SK-N-SH (cell line): ENCODE results near the gene PFKP. TPM values are rescaled to one million over a fixed set of nuclear protein-coding genes. Genes with fewer than 3 reads are reported as not detected.

Experiments used
- CTCF ChIA-PET: fragments of 300-600, 350-600 bp; formaldehyde crosslinking; extraction: SDS; loops from one replicate; lab custom pipeline; 2021; lab: Yijun Ruan, JAX
- POLR2A ChIA-PET: fragments of 350-600 bp; sonication (Branson Sonifier 250); formaldehyde crosslinking; extraction: SDS; loops from one replicate; lab custom pipeline; 2020; ENCODE audit warnings: antibody characterized with exemption, inconsistent platforms; lab: Yijun Ruan, JAX
- DNase-seq: peaks from one replicate; pipeline ENCODE4 v3.0.0; 2012
- H2AFZ ChIP-seq: fragments of 200-600 bp; sonication (generic); 2 replicates; pipeline ENCODE4 v1.8.1; 2016; ENCODE audit warnings: antibody characterized with exemption, mild to moderate bottlenecking, low read depth
- H3F3A ChIP-seq: fragments of 200-600 bp; sonication (generic); replicated peaks from 2 replicates; pipeline ENCODE3; 2016; ENCODE audit warnings: antibody characterized with exemption, mild to moderate bottlenecking; ENCODE audit not compliant: insufficient read depth
- H3K27ac ChIP-seq, 2 experiments: fragments of 200-500 bp in 1 of 2; fragments of 200-600 bp in 1 of 2; sonication (Bioruptor generic) in 1 of 2; sonication (generic), shearing (Covaris generic) in 1 of 2; 2 replicates each; pipeline versions ENCODE4 v1.5.1 to v1.6.1; 2014 to 2016; ENCODE audit warnings: low read depth in 2 of 2, inconsistent platforms in 1 of 2, low read length in 1 of 2, mild to moderate bottlenecking in 1 of 2, mixed read lengths in 1 of 2
- H3K27me3 ChIP-seq: fragments of 200-600 bp; sonication (generic), shearing (Covaris generic); 2 replicates; pipeline ENCODE4 v1.6.1; 2016; ENCODE audit warnings: mixed run types; ENCODE audit not compliant: insufficient read depth
- H3K36me3 ChIP-seq, 2 experiments: fragments of 200-500 bp in 1 of 2; fragments of 200-600 bp in 1 of 2; sonication (Bioruptor generic) in 1 of 2; sonication (generic) in 1 of 2; replicated peaks in 1 of 2; 2 replicates each; pipeline versions ENCODE3 to v1.5.1; 2014 to 2016; ENCODE audit warnings: low read length in 1 of 2, mild to moderate bottlenecking in 1 of 2; ENCODE audit not compliant: insufficient read depth in 2 of 2, control insufficient read depth in 1 of 2
- H3K4me1 ChIP-seq, 2 experiments: fragments of 200-500 bp in 1 of 2; fragments of 200-600 bp in 1 of 2; sonication (Bioruptor generic) in 1 of 2; sonication (generic), shearing (Covaris generic) in 1 of 2; 2 replicates each; pipeline versions ENCODE4 v1.5.1 to v1.6.1; 2014 to 2016; ENCODE audit warnings: low read depth in 1 of 2, low read length in 1 of 2, mixed run types in 1 of 2; ENCODE audit not compliant: insufficient read depth in 2 of 2, control insufficient read depth in 1 of 2
- H3K4me2 ChIP-seq: fragments of 200-600 bp; sonication (generic), shearing (Covaris generic); 2 replicates; pipeline ENCODE4 v1.6.1; 2017; ENCODE audit warnings: mixed run types
- H3K4me3 ChIP-seq, 2 experiments: fragments of 200-500 bp in 1 of 2; fragments of 200-600 bp in 1 of 2; sonication (Bioruptor generic) in 1 of 2; sonication (generic), shearing (Covaris generic) in 1 of 2; 2 replicates each; pipeline versions ENCODE4 v1.5.1 to v1.8.1; 2014 to 2016; ENCODE audit warnings: low read depth in 2 of 2, inconsistent platforms in 1 of 2, low read length in 1 of 2, mild to moderate bottlenecking in 1 of 2, mixed read lengths in 1 of 2, moderate library complexity in 1 of 2
- H3K79me2 ChIP-seq: fragments of 200-600 bp; sonication (generic); 2 replicates; pipeline ENCODE4 v1.8.1; 2017; ENCODE audit warnings: mild to moderate bottlenecking; ENCODE audit not compliant: insufficient read depth
- H3K9ac ChIP-seq: fragments of 200-600 bp; sonication (generic); 2 replicates; pipeline ENCODE4 v1.6.1; 2017; ENCODE audit warnings: mixed run types
- H3K9me2 ChIP-seq: fragments of 200-600 bp; sonication (generic); 2 replicates; pipeline ENCODE4 v1.6.1; 2017; ENCODE audit warnings: mixed run types
- H3K9me3 ChIP-seq: fragments of 200-600 bp; sonication (generic); 2 replicates; pipeline ENCODE4 v1.6.1; 2017; ENCODE audit warnings: mixed run types, mild to moderate bottlenecking, moderate library complexity
- H4K20me1 ChIP-seq: fragments of 200-600 bp; sonication (generic); 2 replicates; pipeline ENCODE4 v1.6.1; 2017; ENCODE audit warnings: mild to moderate bottlenecking, mixed run types; ENCODE audit not compliant: insufficient read depth
- CHD2 ChIP-seq: fragments of 150-350 bp; IDR thresholded peaks from 2 replicates; pipeline ENCODE4 v1.6.1; 2018; ENCODE audit warnings: low read length; ENCODE audit not compliant: partially characterized antibody
- EP300 ChIP-seq, 2 experiments: IDR thresholded peaks; 2 replicates each; pipeline versions ENCODE4 v1.4.0 to v1.6.1; 2012; ENCODE audit warnings: borderline replicate concordance in 1 of 2, low read depth in 1 of 2, low read length in 1 of 2
- FOSL2 ChIP-seq: IDR thresholded peaks from 2 replicates; pipeline ENCODE4 v1.4.0; 2012; ENCODE audit warnings: low read depth, mild to moderate bottlenecking, moderate library complexity, borderline replicate concordance
- FOXJ3 ChIP-seq: sonication (generic); formaldehyde crosslinking; IDR thresholded peaks from 2 replicates; pipeline ENCODE4 v1.5.1; 2020; ENCODE audit warnings: mild to moderate bottlenecking, missing genetic modification reagents
- GATA2 ChIP-seq: sonication (generic); formaldehyde crosslinking; IDR thresholded peaks from 2 replicates; pipeline ENCODE4 v1.5.0; 2020; ENCODE audit warnings: mild to moderate bottlenecking, missing genetic modification reagents
- JUND ChIP-seq: IDR thresholded peaks from 2 replicates; pipeline ENCODE4 v1.4.0; 2012
- POLR2AphosphoS5 ChIP-seq: IDR thresholded peaks from 2 replicates; pipeline ENCODE4 v1.6.1; 2012; ENCODE audit warnings: low read depth, low read length
- SIN3A ChIP-seq: IDR thresholded peaks from 2 replicates; pipeline ENCODE4 v1.6.1; 2012; ENCODE audit warnings: low read depth, mild to moderate bottlenecking, low read length, moderate library complexity, borderline replicate concordance
- TAF1 ChIP-seq: IDR thresholded peaks from 2 replicates; pipeline ENCODE4 v1.6.1; 2012; ENCODE audit warnings: low read depth, mild to moderate bottlenecking, low read length, moderate library complexity, borderline replicate concordance
- TCF12 ChIP-seq: IDR thresholded peaks from 2 replicates; pipeline ENCODE4 v1.4.0; 2012
- TEAD4 ChIP-seq: IDR thresholded peaks from 2 replicates; pipeline ENCODE4 v1.4.0; 2012; ENCODE audit warnings: mild to moderate bottlenecking, borderline replicate concordance; ENCODE audit not compliant: insufficient read depth
- YY1 ChIP-seq: IDR thresholded peaks from 2 replicates; pipeline ENCODE4 v1.4.0; 2012; ENCODE audit warnings: low read depth, mild to moderate bottlenecking
- WGBS: methylation state at CpG from one replicate; pipeline ENCODE4 v1.1.6; 2017; ENCODE audit warnings: low lambda C conversion rate; 5-methylcytosine and 5-hydroxymethylcytosine counted together
- polyA plus RNA-seq, 3 experiments: library from polyadenylated mRNA; depleted of rRNA; stranded (reverse); fragments of >200 nt; gene quantifications; 2 replicates each; pipeline ENCODE4 v1.2.3, GENCODE V29; 2012
- TF ChIP-seq, protein P1 (sequence below): IDR thresholded peaks from 2 replicates; pipeline ENCODE4; 2012
- TF ChIP-seq, protein P2 (sequence below): IDR thresholded peaks from 2 replicates; pipeline ENCODE4 v1.6.1; 2012; ENCODE audit warnings: mild to moderate bottlenecking, low read depth, low read length, moderate library complexity
- TF ChIP-seq, protein P3 (sequence below): fragments of 200-600 bp; sonication (generic); IDR thresholded peaks from 2 replicates; pipeline ENCODE4 v1.6.1; 2017; ENCODE audit warnings: antibody characterized with exemption, mild to moderate bottlenecking, moderate library complexity
- TF ChIP-seq, protein P4 (sequence below): fragments of 150-350 bp; IDR thresholded peaks from 2 replicates; pipeline ENCODE4 v1.6.1; 2017; ENCODE audit warnings: antibody characterized with exemption, low read length, low read depth, borderline replicate concordance

The PFKP gene
- polyA plus RNA-seq, 1 of the 3 experiments (the other 2 are of a cell fraction): 175 TPM

DNA sequence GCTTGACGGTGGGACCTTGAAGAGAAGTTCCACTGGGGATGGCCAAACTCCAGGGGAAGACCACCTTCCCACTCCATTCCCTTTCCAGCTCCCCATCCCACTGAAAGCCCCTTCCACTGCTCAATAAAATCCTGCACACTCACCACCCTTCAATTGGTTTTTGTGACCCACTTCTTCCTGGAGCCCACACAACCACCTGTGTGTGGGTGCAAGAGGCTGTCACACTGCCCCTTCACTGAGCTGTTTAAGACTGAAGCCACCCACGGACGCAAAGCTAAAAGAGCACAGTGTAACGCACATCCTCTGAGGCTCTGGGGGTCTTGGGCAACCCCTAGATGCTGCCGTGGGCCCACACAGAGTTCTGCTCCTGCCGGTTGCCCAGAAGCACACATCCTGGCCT is 118.0 kb downstream of the PFKP start:
- H3K79me2 ChIP-seq: no peaks in the 10 kb centered on the region
- no peak overlapping the region for H3K27ac ChIP-seq
- H3K9ac ChIP-seq: no peak overlapping the region
- ChIA-PET CTCF (interaction anchor here (1.4 kb wide), 1 partner anchor 11 kb away, joined by 4 read pairs; no protein-coding TSS in a partner anchor), POLR2A (no interaction called here)
- DNase-seq: no peak
- H3K9me3 ChIP-seq: no peaks in the 10 kb centered on the region
- H2AFZ ChIP-seq: no peak overlapping the region
- H3F3A ChIP-seq: no peaks in the 10 kb centered on the region
- H3K27me3 ChIP-seq: no peaks in the 10 kb centered on the region; the same call in 1 of the 2 replicates
- no peaks in the 10 kb centered on the region for H3K4me1 ChIP-seq
- no peaks in the 10 kb centered on the region for H3K36me3 ChIP-seq
- WGBS: 82% methylated on average over 6 of the region's 6 CpGs
- H4K20me1 ChIP-seq: no peaks in the 10 kb centered on the region
- H3K4me3 ChIP-seq: no peak overlapping the region
- no peak overlapping the region for H3K4me2 ChIP-seq
- TF ChIP-seq TCF12 (no peak), CHD2 (no peak), TAF1 (no peak), GATA2 (CRISPR knock-in tag) (no peak), YY1 (no peak), EP300 (IDR thresholded peaks at IDR 0.05; ENCODE audit: borderline replicate concordance in 1 of 2, low read depth in 1 of 2, low read length in 1 of 2) (no peak), FOXJ3 (CRISPR knock-in tag) (no peak), FOSL2 (no peak), TEAD4 (no peak)
- TF ChIP-seq, protein P1, sequence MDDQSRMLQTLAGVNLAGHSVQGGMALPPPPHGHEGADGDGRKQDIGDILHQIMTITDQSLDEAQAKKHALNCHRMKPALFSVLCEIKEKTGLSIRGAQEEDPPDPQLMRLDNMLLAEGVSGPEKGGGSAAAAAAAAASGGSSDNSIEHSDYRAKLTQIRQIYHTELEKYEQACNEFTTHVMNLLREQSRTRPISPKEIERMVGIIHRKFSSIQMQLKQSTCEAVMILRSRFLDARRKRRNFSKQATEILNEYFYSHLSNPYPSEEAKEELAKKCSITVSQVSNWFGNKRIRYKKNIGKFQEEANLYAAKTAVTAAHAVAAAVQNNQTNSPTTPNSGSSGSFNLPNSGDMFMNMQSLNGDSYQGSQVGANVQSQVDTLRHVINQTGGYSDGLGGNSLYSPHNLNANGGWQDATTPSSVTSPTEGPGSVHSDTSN: no peak
- H3K9me2 ChIP-seq: no peaks in the 10 kb centered on the region

DNA sequence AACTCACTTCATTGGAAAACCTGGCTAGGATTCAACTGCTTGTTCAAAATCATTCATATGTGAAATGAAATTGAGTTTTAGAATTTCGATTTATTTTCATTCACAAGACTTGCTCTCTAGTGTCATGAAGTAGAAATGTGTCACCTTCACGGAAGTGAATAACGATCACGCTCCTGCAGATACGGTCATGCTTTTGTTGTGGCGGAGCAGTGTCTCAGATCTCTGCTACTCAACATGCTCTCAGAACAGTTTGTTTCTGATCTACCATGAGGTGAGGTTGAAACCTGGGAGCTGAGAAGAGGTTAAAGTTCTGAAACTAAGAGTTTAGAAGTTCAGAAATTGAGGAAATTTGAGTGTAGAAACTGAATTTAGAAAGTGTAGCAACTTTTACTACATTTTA is 119.0 kb downstream of the PFKP start:
- H3F3A ChIP-seq: no peaks in the 10 kb centered on the region
- TF ChIP-seq, protein P2, sequence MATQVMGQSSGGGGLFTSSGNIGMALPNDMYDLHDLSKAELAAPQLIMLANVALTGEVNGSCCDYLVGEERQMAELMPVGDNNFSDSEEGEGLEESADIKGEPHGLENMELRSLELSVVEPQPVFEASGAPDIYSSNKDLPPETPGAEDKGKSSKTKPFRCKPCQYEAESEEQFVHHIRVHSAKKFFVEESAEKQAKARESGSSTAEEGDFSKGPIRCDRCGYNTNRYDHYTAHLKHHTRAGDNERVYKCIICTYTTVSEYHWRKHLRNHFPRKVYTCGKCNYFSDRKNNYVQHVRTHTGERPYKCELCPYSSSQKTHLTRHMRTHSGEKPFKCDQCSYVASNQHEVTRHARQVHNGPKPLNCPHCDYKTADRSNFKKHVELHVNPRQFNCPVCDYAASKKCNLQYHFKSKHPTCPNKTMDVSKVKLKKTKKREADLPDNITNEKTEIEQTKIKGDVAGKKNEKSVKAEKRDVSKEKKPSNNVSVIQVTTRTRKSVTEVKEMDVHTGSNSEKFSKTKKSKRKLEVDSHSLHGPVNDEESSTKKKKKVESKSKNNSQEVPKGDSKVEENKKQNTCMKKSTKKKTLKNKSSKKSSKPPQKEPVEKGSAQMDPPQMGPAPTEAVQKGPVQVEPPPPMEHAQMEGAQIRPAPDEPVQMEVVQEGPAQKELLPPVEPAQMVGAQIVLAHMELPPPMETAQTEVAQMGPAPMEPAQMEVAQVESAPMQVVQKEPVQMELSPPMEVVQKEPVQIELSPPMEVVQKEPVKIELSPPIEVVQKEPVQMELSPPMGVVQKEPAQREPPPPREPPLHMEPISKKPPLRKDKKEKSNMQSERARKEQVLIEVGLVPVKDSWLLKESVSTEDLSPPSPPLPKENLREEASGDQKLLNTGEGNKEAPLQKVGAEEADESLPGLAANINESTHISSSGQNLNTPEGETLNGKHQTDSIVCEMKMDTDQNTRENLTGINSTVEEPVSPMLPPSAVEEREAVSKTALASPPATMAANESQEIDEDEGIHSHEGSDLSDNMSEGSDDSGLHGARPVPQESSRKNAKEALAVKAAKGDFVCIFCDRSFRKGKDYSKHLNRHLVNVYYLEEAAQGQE: no peak
- TF ChIP-seq CHD2: no peak
- no peak for TF ChIP-seq YY1
- TF ChIP-seq GATA2 (CRISPR knock-in tag): no peak
- TF ChIP-seq, protein P1: no peak
- no peak for TF ChIP-seq TAF1
- TF ChIP-seq, protein P3, sequence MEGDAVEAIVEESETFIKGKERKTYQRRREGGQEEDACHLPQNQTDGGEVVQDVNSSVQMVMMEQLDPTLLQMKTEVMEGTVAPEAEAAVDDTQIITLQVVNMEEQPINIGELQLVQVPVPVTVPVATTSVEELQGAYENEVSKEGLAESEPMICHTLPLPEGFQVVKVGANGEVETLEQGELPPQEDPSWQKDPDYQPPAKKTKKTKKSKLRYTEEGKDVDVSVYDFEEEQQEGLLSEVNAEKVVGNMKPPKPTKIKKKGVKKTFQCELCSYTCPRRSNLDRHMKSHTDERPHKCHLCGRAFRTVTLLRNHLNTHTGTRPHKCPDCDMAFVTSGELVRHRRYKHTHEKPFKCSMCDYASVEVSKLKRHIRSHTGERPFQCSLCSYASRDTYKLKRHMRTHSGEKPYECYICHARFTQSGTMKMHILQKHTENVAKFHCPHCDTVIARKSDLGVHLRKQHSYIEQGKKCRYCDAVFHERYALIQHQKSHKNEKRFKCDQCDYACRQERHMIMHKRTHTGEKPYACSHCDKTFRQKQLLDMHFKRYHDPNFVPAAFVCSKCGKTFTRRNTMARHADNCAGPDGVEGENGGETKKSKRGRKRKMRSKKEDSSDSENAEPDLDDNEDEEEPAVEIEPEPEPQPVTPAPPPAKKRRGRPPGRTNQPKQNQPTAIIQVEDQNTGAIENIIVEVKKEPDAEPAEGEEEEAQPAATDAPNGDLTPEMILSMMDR: no peak
- no peak for TF ChIP-seq POLR2AphosphoS5
- TF ChIP-seq JUND: no peak
- TF ChIP-seq, protein P4, sequence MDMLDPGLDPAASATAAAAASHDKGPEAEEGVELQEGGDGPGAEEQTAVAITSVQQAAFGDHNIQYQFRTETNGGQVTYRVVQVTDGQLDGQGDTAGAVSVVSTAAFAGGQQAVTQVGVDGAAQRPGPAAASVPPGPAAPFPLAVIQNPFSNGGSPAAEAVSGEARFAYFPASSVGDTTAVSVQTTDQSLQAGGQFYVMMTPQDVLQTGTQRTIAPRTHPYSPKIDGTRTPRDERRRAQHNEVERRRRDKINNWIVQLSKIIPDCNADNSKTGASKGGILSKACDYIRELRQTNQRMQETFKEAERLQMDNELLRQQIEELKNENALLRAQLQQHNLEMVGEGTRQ: no peak
- no peak for TF ChIP-seq SIN3A
- H3K4me1 ChIP-seq: no peaks in the 10 kb centered on the region
- no peaks in the 10 kb centered on the region for H4K20me1 ChIP-seq
- DNase-seq: no peak
- no peak overlapping the region for H2AFZ ChIP-seq
- ChIA-PET CTCF (interaction anchor here (0.7 kb wide), 1 partner anchor 1460 kb away, joined by 4 read pairs; no protein-coding TSS in a partner anchor), POLR2A (no interaction called here)
- H3K79me2 ChIP-seq: no peaks in the 10 kb centered on the region
- no peaks in the 10 kb centered on the region; the same call in 1 of the 2 replicates for H3K27me3 ChIP-seq
- no peak overlapping the region for H3K4me3 ChIP-seq
- no peaks in the 10 kb centered on the region for H3K36me3 ChIP-seq
- no peaks in the 10 kb centered on the region for H3K9me3 ChIP-seq
- H3K27ac ChIP-seq: no peak overlapping the region
- H3K9ac ChIP-seq: no peak overlapping the region
- no peak overlapping the region for H3K4me2 ChIP-seq
- 81% methylated on average over 6 of the region's 6 CpGs for WGBS
- no peaks in the 10 kb centered on the region for H3K9me2 ChIP-seq
